Loucy (cell line): ENCODE results near the gene PSMC3.

Experiments used
- H2AFZ ChIP-seq: fragments of 200-600 bp; sonication (generic); 2 replicates; pipeline ENCODE4 v1.6.0; 2016; ENCODE audit warnings: antibody characterized with exemption, mild to moderate bottlenecking, low read length, moderate library complexity
- H3F3A ChIP-seq: fragments of 200-600 bp; 2 replicates; pipeline ENCODE4 v1.6.0; 2016; ENCODE audit warnings: antibody characterized with exemption, low read depth, mild to moderate bottlenecking
- H3K27me3 ChIP-seq: fragments of 200-600 bp; sonication (generic); 2 replicates; pipeline ENCODE4 v1.6.1; 2014; ENCODE audit warnings: low read length, mild to moderate bottlenecking; ENCODE audit not compliant: insufficient read depth, poor library complexity, severe bottlenecking
- H3K36me3 ChIP-seq: fragments of 200-600 bp; sonication (generic); 2 replicates; pipeline ENCODE4 v1.6.1; 2016; ENCODE audit warnings: low read length; ENCODE audit not compliant: insufficient read depth
- H3K4me1 ChIP-seq: fragments of 200-600 bp; sonication (generic); 2 replicates; pipeline ENCODE4 v1.5.1; 2014; ENCODE audit warnings: low read length, mild to moderate bottlenecking; ENCODE audit not compliant: insufficient read depth, poor library complexity, severe bottlenecking
- H3K4me2 ChIP-seq: fragments of 200-600 bp; sonication (generic); 2 replicates; pipeline ENCODE4 v1.6.0; 2014; ENCODE audit warnings: antibody characterized with exemption, low read length, low read depth, mild to moderate bottlenecking; ENCODE audit not compliant: poor library complexity, severe bottlenecking
- H3K4me3 ChIP-seq: fragments of 200-600 bp; sonication (generic); 2 replicates; pipeline ENCODE4 v1.5.1; 2014; ENCODE audit warnings: low read length, mild to moderate bottlenecking, mixed read lengths; ENCODE audit not compliant: poor library complexity, severe bottlenecking
- H3K79me2 ChIP-seq: fragments of 200-600 bp; sonication (generic); 2 replicates; pipeline ENCODE4 v1.6.1; 2014; ENCODE audit warnings: low read length; ENCODE audit not compliant: insufficient read depth
- H3K9ac ChIP-seq: fragments of 200-600 bp; sonication (generic); 2 replicates; pipeline ENCODE4 v1.6.0; 2014; ENCODE audit warnings: mild to moderate bottlenecking, low read depth, low read length, moderate library complexity; ENCODE audit not compliant: poor library complexity, severe bottlenecking
- H3K9me2 ChIP-seq: fragments of 200-600 bp; sonication (generic); replicated peaks from 2 replicates; pipeline ENCODE4 v1.6.1; 2016; ENCODE audit warnings: low read depth, low read length, mixed read lengths
- H3K9me3 ChIP-seq: fragments of 200-600 bp; sonication (generic); 2 replicates; pipeline ENCODE4 v1.6.1; 2014; ENCODE audit warnings: mild to moderate bottlenecking, antibody characterized with exemption, low read length, low read depth; ENCODE audit not compliant: insufficient read depth
- H4K20me1 ChIP-seq: fragments of 200-600 bp; sonication (generic); 2 replicates; pipeline ENCODE4 v1.6.0; 2014; ENCODE audit warnings: antibody characterized with exemption, low read length, mild to moderate bottlenecking; ENCODE audit not compliant: insufficient read depth, poor library complexity, severe bottlenecking
- CTCF ChIP-seq: fragments of 200-600 bp; sonication (generic); conservative IDR thresholded peaks from 2 replicates; pipeline ENCODE4 v1.5.1; 2014; ENCODE audit warnings: mild to moderate bottlenecking, antibody characterized with exemption, low read length
- EZH2phosphoT487 ChIP-seq: fragments of 200-600 bp; IDR thresholded peaks from 2 replicates; pipeline ENCODE4 v1.6.1; 2018; ENCODE audit warnings: antibody characterized with exemption, mild to moderate bottlenecking, moderate library complexity, borderline replicate concordance

PSMC3 gene

GRCh38 chr11:47425611-47426010, 628 bp downstream of the PSMC3 start:
- Histone ChIP-seq H3F3A (no peaks in the 10 kb centered on the region), H4K20me1 (peaks cover 8% of the 10 kb centered on the region), H2AFZ (peak overlapping the region; percentile 99)

GRCh38 chr11:47418454-47419259, 7.6 kb downstream of the PSMC3 start:
- TF ChIP-seq CTCF (no peak), EZH2phosphoT487 (no peak)
- Histone ChIP-seq H3K9ac (no peak overlapping the region), H3K79me2 (peaks cover 16% of the 10 kb centered on the region), H3K36me3 (peaks cover 58% of the 10 kb centered on the region; the same call in 1 of the 2 replicates), H4K20me1 (no peaks in the 10 kb centered on the region), H3K9me2 (no peaks in the 10 kb centered on the region), H3F3A (no peaks in the 10 kb centered on the region), H3K4me1 (no peaks in the 10 kb centered on the region), H3K9me3 (no peaks in the 10 kb centered on the region), H3K4me3 (no peak overlapping the region), H3K4me2 (no peak overlapping the region), H3K27me3 (no peaks in the 10 kb centered on the region), H2AFZ (no peak overlapping the region)

More at GRCh38 chr11:47425611-47426010, 628 bp downstream of the PSMC3 start:
- no peaks in the 10 kb centered on the region for H3K9me2 ChIP-seq
- H3K27me3 ChIP-seq = peaks cover 7% of the 10 kb centered on the region
- peak overlapping the region; percentile 100 for H3K9ac ChIP-seq
- TF ChIP-seq EZH2phosphoT487 (no peak), CTCF (no peak)
- H3K79me2 ChIP-seq = peaks cover 41% of the 10 kb centered on the region
- peaks cover 36% of the 10 kb centered on the region; the same call in 1 of the 2 replicates for H3K36me3 ChIP-seq
- H3K4me2 ChIP-seq = peak overlapping the region; percentile 93
- peaks cover 16% of the 10 kb centered on the region for H3K4me1 ChIP-seq
- H3K4me3 ChIP-seq = peak overlapping the region; percentile 100
- H3K9me3 ChIP-seq = no peaks in the 10 kb centered on the region

GRCh38 chr11:47417712-47418111, 8.5 kb downstream of the PSMC3 start:
- no peaks in the 10 kb centered on the region for H4K20me1 ChIP-seq
- H3K27me3 ChIP-seq = no peaks in the 10 kb centered on the region
- H3K9me3 ChIP-seq = no peaks in the 10 kb centered on the region
- H3K4me2 ChIP-seq = no peak overlapping the region
- no peak for TF ChIP-seq CTCF
- no peak for TF ChIP-seq EZH2phosphoT487
- H3K9me2 ChIP-seq = no peaks in the 10 kb centered on the region
- peaks cover 7% of the 10 kb centered on the region; the same call in 1 of the 2 replicates for H3K79me2 ChIP-seq
- no peak overlapping the region for H3K9ac ChIP-seq
- H3K36me3 ChIP-seq = peaks cover 49% of the 10 kb centered on the region; the same call in 1 of the 2 replicates
- no peak overlapping the region for H3K4me3 ChIP-seq
- no peaks in the 10 kb centered on the region for H3K4me1 ChIP-seq
- H3F3A ChIP-seq = no peaks in the 10 kb centered on the region
- no peak overlapping the region for H2AFZ ChIP-seq
